PC-3 (cell line): ENCODE results near the gene UBFD1. TPM values are rescaled to one million over a fixed set of nuclear protein-coding genes. Genes with fewer than 3 reads are reported as not detected.
A peak's percentile ranks its signal among the peaks of the same experiment; 100 is the strongest.

Experiments
- ATAC-seq: fragments of 200-7000 bp; cut with Tn5 transposase; 2 replicates; pipeline ENCODE4 v1.9.1; 2020; ENCODE audit warnings: mild to moderate bottlenecking, moderate library complexity
- BruUV-seq: library from RNA; stranded (reverse); fragments of 400-500 nt; replicated peaks from 2 replicates; lab custom pipeline; 2021; lab: Mats Ljungman, UMichigan
- CTCF ChIA-PET: fragments of 300-600 bp; sonication (Branson Sonifier 250); formaldehyde crosslinking; loops from one replicate; lab custom pipeline; 2022; ENCODE audit warnings: antibody characterized with exemption; lab: Charles Lee
- POLR2A ChIA-PET: fragments of 300-600 bp; sonication (Branson Sonifier 250); formaldehyde crosslinking; loops from one replicate; lab custom pipeline; 2022; ENCODE audit warnings: antibody characterized with exemption; ENCODE audit not compliant: unreplicated experiment; lab: Charles Lee
- DNase-seq: peaks from one replicate; pipeline ENCODE4 v3.0.0-alpha.2; 2015
- H2AFZ ChIP-seq: fragments of 300-600 bp; sonication (generic); 2 replicates; pipeline ENCODE4 v1.6.0; 2016; ENCODE audit warnings: antibody characterized with exemption, low read length
- H3F3A ChIP-seq: fragments of 300-600 bp; sonication (generic); one replicate; pipeline ENCODE4 v1.6.0; 2017; ENCODE audit warnings: antibody characterized with exemption, low read length, control low read depth, mild to moderate bottlenecking; ENCODE audit not compliant: unreplicated experiment
- H3K27ac ChIP-seq: fragments of 300-600 bp; sonication (generic); 2 replicates; pipeline ENCODE4 v1.5.1; 2016; ENCODE audit warnings: mild to moderate bottlenecking, low read length
- H3K27me3 ChIP-seq: fragments of 300-600 bp; sonication (generic); 2 replicates; pipeline ENCODE4 v1.6.1; 2016; ENCODE audit warnings: low read length, mixed read lengths
- H3K36me3 ChIP-seq: fragments of 300-600 bp; sonication (generic); 2 replicates; pipeline ENCODE4 v1.6.1; 2016; ENCODE audit warnings: low read depth, mixed run types, low read length, mixed read lengths
- H3K4me1 ChIP-seq: fragments of 300-600 bp; sonication (generic); 2 replicates; pipeline ENCODE4 v1.5.1; 2016; ENCODE audit warnings: low read length; ENCODE audit not compliant: insufficient read depth
- H3K4me2 ChIP-seq: fragments of 300-600 bp; sonication (generic); 2 replicates; pipeline ENCODE4 v1.6.0; 2016; ENCODE audit warnings: low read length
- H3K4me3 ChIP-seq: fragments of 300-600 bp; sonication (generic); 2 replicates; pipeline ENCODE4 v1.5.1; 2016; ENCODE audit warnings: mild to moderate bottlenecking, low read length, mixed read lengths
- H3K79me2 ChIP-seq: fragments of 300-600 bp; sonication (generic); 2 replicates; pipeline ENCODE4 v1.6.1; 2017; ENCODE audit warnings: low read length, mixed read lengths
- H3K9ac ChIP-seq: fragments of 300-600 bp; sonication (generic); 2 replicates; pipeline ENCODE4 v1.6.0; 2016; ENCODE audit warnings: mild to moderate bottlenecking, low read length
- H3K9me2 ChIP-seq: fragments of 300-600 bp; sonication (generic); replicated peaks from 2 replicates; pipeline ENCODE4 v1.6.1; 2016; ENCODE audit warnings: mixed run types, low read length, mixed read lengths
- H3K9me3 ChIP-seq: fragments of 300-600 bp; sonication (generic); 2 replicates; pipeline ENCODE4 v1.6.1; 2016; ENCODE audit warnings: low read length, mixed read lengths
- H4K20me1 ChIP-seq: fragments of 300-600 bp; sonication (generic); 2 replicates; pipeline ENCODE4 v1.6.1; 2016; ENCODE audit warnings: low read length, mixed read lengths
- CTCF ChIP-seq: fragments of 300-600 bp; sonication (generic); conservative IDR thresholded peaks from 2 replicates; pipeline ENCODE4 v1.5.1; 2017; ENCODE audit warnings: antibody characterized with exemption, low read depth, mild to moderate bottlenecking, low read length
- EZH2 ChIP-seq: fragments of 300-600 bp; sonication (generic); IDR thresholded peaks from one replicate; pipeline ENCODE4 v1.6.1; 2017; ENCODE audit warnings: antibody characterized with exemption, mild to moderate bottlenecking, low read length; ENCODE audit not compliant: unreplicated experiment
- EZH2phosphoT487 ChIP-seq: fragments of 300-600 bp; sonication (generic); IDR thresholded peaks from 2 replicates; pipeline ENCODE4 v1.6.1; 2018; ENCODE audit warnings: mild to moderate bottlenecking, antibody characterized with exemption, low read length, borderline replicate concordance
- intact Hi-C: fragments of 100-400 bp; cut with micrococcal nuclease; formaldehyde crosslinking; loops from 2 replicates; pipeline ENCODE4 v1.9.0; 2023
- total RNA-seq: library from RNA; depleted of rRNA; stranded (reverse); fragments of >200 nt; gene quantifications from 2 replicates; pipeline ENCODE4 v1.2.3, GENCODE V29; 2014

The UBFD1 gene
- total RNA-seq, 1 experiment from 2014 or later, result 69.7 TPM

- Histone ChIP-seq H3K4me1 (peaks cover 16% of the 10 kb centered on the region), H3K9me3 (no peaks in the 10 kb centered on the region), H3K4me3 (peak overlapping the region; percentile 80), H3K27me3 (no peaks in the 10 kb centered on the region), H3K27ac (no peak overlapping the region), H3K36me3 (no peaks in the 10 kb centered on the region), H3K9me2 (no peaks in the 10 kb centered on the region), H3F3A (no peaks in the 10 kb centered on the region), H2AFZ (no peak overlapping the region), H4K20me1 (peaks cover 32% of the 10 kb centered on the region), H3K9ac (peak overlapping the region; percentile 63; the same call in 1 of the 2 replicates), H3K4me2 (peak overlapping the region; percentile 91), H3K79me2 (peaks cover 50% of the 10 kb centered on the region)
- TF ChIP-seq EZH2phosphoT487 (no peak), EZH2 (no peak), CTCF (no peak)
- ChIA-PET POLR2A (no interaction called here), CTCF (no interaction called here)
- TSS peak; percentile 70 for BruUV-seq
- no peak for ATAC-seq
- no peak for DNase-seq
- intact Hi-C loops, result no loop called here
Measured at GRCh38 chr16:23509441-23509754, 48.1 kb upstream of the UBFD1 start.

- H3K4me1 ChIP-seq, result peaks cover 12% of the 10 kb centered on the region
- no peak for TF ChIP-seq EZH2phosphoT487
- TF ChIP-seq CTCF, result no peak
- TF ChIP-seq EZH2, result no peak
- peaks cover 31% of the 10 kb centered on the region; the same call in 1 of the 2 replicates for H4K20me1 ChIP-seq
- peak overlapping the region; percentile 91 for H3K4me2 ChIP-seq
- H3K4me3 ChIP-seq, result peak overlapping the region; percentile 80
- H3K9me3 ChIP-seq, result no peaks in the 10 kb centered on the region
- intact Hi-C loops, result loop anchor here (1.0 kb wide), 1 partner anchor 48 kb away; the partner anchor contains the start of genes EARS2 and UBFD1
- H3K9me2 ChIP-seq, result no peaks in the 10 kb centered on the region
- peaks cover 46% of the 10 kb centered on the region for H3K79me2 ChIP-seq
- H3K27me3 ChIP-seq, result no peaks in the 10 kb centered on the region
- no TSS peak for BruUV-seq
- no peaks in the 10 kb centered on the region for H3K36me3 ChIP-seq
- H2AFZ ChIP-seq, result no peak overlapping the region
- ChIA-PET CTCF (no interaction called here), POLR2A (interaction anchor here (0.6 kb wide), 1 partner anchor 85 kb away, joined by 4 read pairs; no protein-coding TSS in a partner anchor)
- H3K9ac ChIP-seq, result peak overlapping the region; percentile 63; the same call in 1 of the 2 replicates
- ATAC-seq, result peak; percentile 33; the same call in 1 of the 2 replicates
- no peaks in the 10 kb centered on the region for H3F3A ChIP-seq
- H3K27ac ChIP-seq, result no peak overlapping the region
- peak; percentile 22 for DNase-seq
Measured at GRCh38 chr16:23509782-23510163, 47.8 kb upstream of the UBFD1 start.
